Cardiac muscle cell (in vitro differentiated cells and primary cell): ENCODE data around the gene BAIAP2L2. TPM values are rescaled to one million over a fixed set of nuclear protein-coding genes. Genes with fewer than 3 reads are reported as not detected.
A peak's percentile ranks its signal among the peaks of the same experiment; 100 is the strongest.

Experiments used
- DNase-seq, 2 donors: peaks; one replicate each; pipeline versions ENCODE4 v3.0.0 to v3.0.0-alpha.2; 2010 to 2017; ENCODE audit warnings: low read depth in 1 of 2, low spot score in 1 of 2
- H3K27ac ChIP-seq: fragments of 200-600 bp; sonication (generic); 2 replicates; pipeline ENCODE4 v1.5.1; 2016
- H3K27me3 ChIP-seq: fragments of 200-600 bp; sonication (generic); 2 replicates; pipeline ENCODE4 v1.6.0; 2016; ENCODE audit warnings: control low read depth
- H3K36me3 ChIP-seq: fragments of 200-600 bp; sonication (generic); 2 replicates; pipeline ENCODE4 v1.5.1; 2016; ENCODE audit warnings: control low read depth
- H3K4me1 ChIP-seq: fragments of 200-600 bp; sonication (generic); 2 replicates; pipeline ENCODE4 v1.8.1; 2017; ENCODE audit warnings: low read depth, mild to moderate bottlenecking, mixed run types
- H3K4me3 ChIP-seq: fragments of 200-600 bp; sonication (generic); 2 replicates; pipeline ENCODE4 v1.5.1; 2016; ENCODE audit warnings: mild to moderate bottlenecking
- H3K9me3 ChIP-seq: fragments of 200-600 bp; sonication (generic); 2 replicates; pipeline ENCODE4 v1.5.1; 2017; ENCODE audit warnings: low read depth, mild to moderate bottlenecking, control low read depth
- polyA plus RNA-seq: library from polyadenylated mRNA; unstranded; fragments of >200 nt; fragmentation: Nextera tagmentation; extraction: Ambion mirVana; gene quantifications from 2 replicates; pipeline ENCODE4 v1.2.1, GENCODE V29; 2016
- total RNA-seq: library from RNA; depleted of rRNA; stranded (reverse); fragments of >200 nt; gene quantifications from 2 replicates; pipeline ENCODE4 v1.2.3, GENCODE V29; 2016
- TF ChIP-seq, protein P1 (sequence below): IDR thresholded peaks from 2 replicates; pipeline ENCODE4 v1.5.1; 2012; ENCODE audit warnings: low read depth, mild to moderate bottlenecking, low read length

The BAIAP2L2 gene
- total and polyA plus RNA-seq, 2 experiments from 2014 or later: 1.3 to 2.3 TPM

DNA sequence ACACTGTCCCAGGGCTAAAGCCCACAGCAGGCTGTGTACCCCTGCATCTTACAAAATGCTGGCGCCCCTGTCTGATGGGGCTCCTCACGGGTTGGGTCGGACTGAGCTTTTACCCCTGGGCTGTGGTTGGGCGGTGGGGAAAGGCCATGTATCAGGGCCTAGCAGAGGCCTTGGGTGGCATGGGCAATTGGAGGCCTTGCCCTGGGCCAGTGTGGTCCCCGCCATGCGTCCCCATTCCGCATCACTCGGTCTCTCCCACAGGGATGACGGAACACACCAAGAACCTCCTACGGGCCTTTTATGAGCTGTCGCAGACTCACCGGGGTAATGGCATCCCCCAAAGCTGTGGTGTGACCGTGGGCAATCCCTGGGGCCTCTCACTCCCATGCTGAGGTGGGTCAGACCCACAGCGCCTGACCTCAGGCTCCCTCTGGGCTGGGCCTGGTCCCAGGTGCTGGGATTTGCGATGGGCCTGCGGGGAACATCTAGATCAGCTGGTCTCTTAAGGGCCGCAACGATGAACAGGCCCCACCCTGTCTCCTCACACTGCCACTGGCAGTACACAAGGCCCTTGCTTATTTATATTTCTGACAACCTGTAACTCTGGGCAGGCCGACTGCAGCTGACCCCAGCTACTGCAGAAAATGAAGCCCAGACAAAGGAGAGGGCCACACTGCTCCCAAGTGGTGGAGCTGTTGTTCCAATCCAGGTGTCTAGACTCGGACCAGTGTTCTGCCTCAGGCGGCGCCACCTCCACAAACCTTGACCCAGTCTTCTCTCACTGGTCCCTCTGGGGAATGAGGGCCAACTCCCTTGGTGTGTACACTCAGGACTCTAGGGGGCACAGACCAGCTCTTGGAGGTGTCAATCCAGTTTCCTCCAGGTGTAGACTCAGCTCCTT is 38.8 kb downstream of the BAIAP2L2 start:
- Histone ChIP-seq H3K9me3 (no peaks in the 10 kb centered on the region), H3K36me3 (peaks cover 15% of the 10 kb centered on the region), H3K4me1 (peaks cover 34% of the 10 kb centered on the region), H3K27me3 (no peaks in the 10 kb centered on the region), H3K27ac (peak overlapping the region; percentile 86), H3K4me3 (no peak overlapping the region)
- TF ChIP-seq, protein P1, sequence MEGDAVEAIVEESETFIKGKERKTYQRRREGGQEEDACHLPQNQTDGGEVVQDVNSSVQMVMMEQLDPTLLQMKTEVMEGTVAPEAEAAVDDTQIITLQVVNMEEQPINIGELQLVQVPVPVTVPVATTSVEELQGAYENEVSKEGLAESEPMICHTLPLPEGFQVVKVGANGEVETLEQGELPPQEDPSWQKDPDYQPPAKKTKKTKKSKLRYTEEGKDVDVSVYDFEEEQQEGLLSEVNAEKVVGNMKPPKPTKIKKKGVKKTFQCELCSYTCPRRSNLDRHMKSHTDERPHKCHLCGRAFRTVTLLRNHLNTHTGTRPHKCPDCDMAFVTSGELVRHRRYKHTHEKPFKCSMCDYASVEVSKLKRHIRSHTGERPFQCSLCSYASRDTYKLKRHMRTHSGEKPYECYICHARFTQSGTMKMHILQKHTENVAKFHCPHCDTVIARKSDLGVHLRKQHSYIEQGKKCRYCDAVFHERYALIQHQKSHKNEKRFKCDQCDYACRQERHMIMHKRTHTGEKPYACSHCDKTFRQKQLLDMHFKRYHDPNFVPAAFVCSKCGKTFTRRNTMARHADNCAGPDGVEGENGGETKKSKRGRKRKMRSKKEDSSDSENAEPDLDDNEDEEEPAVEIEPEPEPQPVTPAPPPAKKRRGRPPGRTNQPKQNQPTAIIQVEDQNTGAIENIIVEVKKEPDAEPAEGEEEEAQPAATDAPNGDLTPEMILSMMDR: no peak
- DNase-seq: no peak

DNA sequence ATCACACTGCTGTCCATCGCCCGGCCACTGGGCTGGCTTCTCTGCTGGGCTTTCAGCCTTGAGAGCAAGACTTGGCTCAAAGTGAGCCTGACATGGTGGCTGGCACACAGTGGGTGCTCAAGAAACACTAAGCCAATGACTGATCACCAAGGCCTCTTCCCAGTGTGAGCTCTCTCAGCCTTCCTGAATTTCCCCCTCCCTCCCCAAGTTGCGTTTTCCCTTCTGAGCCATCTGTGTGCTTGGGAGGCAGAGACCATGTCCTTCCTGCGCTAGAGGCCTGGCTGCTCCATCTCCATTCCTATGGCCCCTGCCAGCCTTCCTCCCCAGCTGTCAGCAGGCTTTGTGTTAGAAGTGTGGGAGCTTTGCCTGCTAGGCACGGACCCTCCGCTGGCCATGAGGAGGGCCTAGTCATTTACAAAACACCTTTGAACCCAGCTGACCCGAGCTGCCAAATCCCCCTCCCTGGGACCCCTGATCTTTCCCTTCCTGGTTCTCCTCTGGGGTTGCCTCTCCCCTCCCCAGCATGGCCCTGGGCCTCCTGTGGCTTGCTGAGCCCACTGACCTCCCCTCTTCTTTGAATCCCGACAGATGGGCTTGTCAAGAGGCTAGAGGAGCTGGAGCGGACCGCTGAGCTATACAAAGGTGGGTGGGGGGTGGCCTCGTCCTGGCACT is 40.1 kb downstream of the BAIAP2L2 start:
- TF ChIP-seq, protein P1: no peak
- Histone ChIP-seq H3K36me3 (peaks cover 19% of the 10 kb centered on the region), H3K27me3 (no peaks in the 10 kb centered on the region), H3K4me3 (no peak overlapping the region), H3K4me1 (peaks cover 34% of the 10 kb centered on the region), H3K27ac (peak overlapping the region; percentile 86), H3K9me3 (no peaks in the 10 kb centered on the region)
- no peak for DNase-seq

DNA sequence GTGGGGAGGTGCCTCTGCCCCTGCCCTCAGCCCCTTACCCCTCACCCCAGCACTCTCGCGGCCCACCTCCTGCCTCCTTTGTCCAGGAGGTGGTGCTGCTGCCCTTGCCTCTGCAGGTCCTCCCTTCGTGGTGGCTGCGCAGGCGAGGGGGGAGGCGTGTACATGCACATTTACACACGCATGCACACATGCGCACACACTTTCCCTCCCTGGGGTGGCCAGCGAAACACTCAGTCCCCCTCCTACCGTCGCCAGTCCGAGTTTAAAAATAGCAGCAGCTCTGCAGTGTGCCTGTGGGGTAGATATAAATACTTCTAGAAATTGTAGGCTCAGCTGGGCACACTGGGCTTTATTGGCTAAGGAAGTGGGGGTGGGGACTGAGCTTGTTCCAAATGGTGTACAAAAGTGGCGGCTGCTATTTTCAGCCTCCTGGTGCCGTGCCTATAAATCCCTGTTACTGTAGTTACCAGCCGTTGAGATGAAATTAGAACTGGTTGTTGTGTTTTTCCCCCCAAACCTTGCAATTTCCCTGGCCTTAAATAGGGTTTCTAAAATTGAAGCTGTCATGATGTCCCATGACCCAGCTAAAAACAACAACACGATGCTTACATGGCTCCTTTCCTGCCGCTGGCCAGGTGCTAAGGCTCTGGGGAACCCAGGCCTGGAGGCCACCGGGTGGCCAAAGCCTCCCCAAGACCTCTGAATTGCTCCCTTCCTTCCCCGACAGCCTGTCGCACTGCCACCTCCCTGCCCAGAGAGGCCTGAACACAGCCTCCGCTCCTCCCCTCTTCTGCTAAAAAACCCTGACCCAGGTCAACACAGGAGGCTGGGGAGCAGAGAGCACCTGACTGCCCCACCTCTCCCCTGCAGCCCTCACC is 40.9 kb downstream of the BAIAP2L2 start:
- TF ChIP-seq, protein P1: peak; percentile 42
- Histone ChIP-seq H3K27me3 (no peaks in the 10 kb centered on the region), H3K4me1 (peaks cover 34% of the 10 kb centered on the region), H3K9me3 (no peaks in the 10 kb centered on the region), H3K27ac (peak overlapping the region; percentile 86), H3K36me3 (peaks cover 26% of the 10 kb centered on the region), H3K4me3 (no peak overlapping the region)
- peak; percentile 58 to 84 for DNase-seq

DNA sequence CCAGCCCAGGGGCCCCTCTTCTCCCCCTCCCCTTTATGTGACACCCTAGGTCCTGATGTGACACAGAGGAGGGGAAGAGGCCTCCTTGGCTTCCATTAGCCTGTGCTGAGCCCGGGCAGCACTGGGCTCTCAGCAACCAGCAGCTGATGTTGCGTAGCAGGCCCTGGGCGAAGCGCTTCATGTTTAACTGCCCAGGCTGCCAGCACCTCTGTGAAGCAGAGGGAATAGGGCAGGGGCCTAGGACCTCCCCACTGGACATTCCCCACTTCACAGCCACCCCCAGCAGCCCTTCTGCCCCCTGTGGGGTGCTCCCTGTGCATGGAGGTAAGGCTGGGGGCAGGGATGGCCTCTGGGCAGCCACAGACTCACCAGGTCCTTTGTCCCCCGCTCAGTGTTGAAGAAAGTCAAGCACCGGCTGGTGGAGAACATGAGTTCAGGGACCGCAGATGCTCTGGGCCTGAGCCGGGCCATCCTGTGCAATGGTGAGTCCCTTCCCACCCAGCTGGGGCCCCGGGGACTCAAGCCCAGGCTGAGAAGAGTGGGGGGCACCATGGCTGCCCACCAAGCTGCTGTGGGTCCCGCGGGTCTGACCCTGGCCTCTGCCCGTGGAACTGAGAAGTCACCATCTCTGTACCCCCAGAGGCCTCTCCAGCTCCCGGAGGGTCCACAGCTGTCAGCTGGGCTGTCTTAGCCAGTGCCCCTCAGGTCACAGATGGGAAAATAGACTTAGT is 41.7 kb downstream of the BAIAP2L2 start:
- Histone ChIP-seq H3K4me1 (peaks cover 34% of the 10 kb centered on the region), H3K27ac (peak overlapping the region; percentile 86), H3K27me3 (no peaks in the 10 kb centered on the region), H3K4me3 (no peak overlapping the region), H3K9me3 (no peaks in the 10 kb centered on the region), H3K36me3 (peaks cover 23% of the 10 kb centered on the region)
- TF ChIP-seq, protein P1: no peak
- no peak for DNase-seq
